NCI-H2196 (cell line): ENCODE measurements around the gene EID1.
"Not testable (repeated sequence)": the region's sequence is repeated elsewhere in the genome, so short reads cannot be mapped to it uniquely, and the experiment has no call there.

ENCODE experiments used
- DNase-seq: peaks from one replicate; lab custom pipeline; 2025; ENCODE audit not compliant: unreplicated experiment; lab: John Stamatoyannopoulos, UW

Gene EID1

DNA sequence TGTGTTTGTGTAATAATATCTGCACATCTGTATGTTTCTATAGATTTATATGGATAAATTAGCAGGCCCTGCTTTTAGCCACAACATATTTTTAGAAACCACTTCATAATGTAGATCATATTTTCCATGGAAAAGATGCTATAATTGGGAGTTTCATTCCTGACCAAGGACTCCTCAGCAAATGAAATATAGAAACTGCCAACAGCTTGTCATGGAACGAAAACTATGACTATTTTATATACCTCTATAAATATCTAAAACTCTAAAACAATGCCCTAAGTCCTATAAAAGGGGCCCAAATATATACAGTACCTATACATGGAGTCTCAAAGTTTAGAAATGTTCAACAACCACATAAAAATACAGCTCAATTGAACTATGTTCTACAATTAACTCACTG, 27.9 kb downstream of the EID1 start:
- no peak for DNase-seq

GRCh38 chr15:48909313-48909712, 31.4 kb downstream of the EID1 start:
- DNase-seq = not testable (repeated sequence)

- DNase-seq = not testable (repeated sequence)
These were observed 32.6 kb downstream of the EID1 start for GRCh38 chr15:48910554-48910953.

GRCh38 chr15:48913141-48913540, 35.2 kb downstream of the EID1 start:
- no peak for DNase-seq

DNA sequence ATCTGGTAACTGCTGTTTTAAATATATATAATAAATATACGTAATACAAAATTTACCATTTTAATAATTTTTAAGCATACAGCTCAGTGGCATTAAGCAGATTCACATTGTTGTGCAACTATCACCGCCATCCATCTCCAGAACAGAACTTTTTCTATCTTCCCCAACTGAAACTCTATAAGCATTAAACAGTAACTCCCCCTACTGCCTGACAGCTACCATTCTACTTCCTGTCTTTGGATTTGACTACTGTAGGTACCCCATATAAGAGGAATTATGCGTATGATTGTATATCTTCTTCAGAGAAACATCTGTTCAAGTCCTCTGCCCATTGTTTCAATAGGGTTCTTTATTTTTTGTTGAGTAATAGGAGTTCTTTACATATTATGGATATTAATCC, 36.8 kb downstream of the EID1 start:
- no peak for DNase-seq

GRCh38 chr15:48915861-48916260, 37.9 kb downstream of the EID1 start:
- no peak for DNase-seq

DNA sequence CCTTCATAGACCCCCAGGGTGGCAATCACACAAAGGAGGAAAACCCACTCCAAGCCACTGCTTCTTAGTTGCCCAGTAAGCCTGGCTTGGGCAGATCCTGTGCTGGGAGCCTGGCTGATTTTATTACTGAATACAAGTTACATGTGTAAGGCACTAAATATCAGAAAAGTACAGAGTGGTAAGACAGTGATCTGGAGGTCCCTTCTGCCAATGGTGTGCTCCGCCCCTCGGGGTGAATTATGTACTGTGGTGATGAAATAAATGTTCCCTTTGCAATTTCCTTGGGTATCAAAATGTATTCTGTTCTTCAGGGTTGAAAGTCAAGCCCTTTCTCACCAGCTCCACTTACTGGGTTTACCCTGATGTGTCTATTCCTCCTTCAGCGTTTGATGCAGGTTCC, 38.8 kb downstream of the EID1 start:
- no peak for DNase-seq

- DNase-seq = no peak
These were observed 44.1 kb downstream of the EID1 start for GRCh38 chr15:48922046-48922445.

DNA sequence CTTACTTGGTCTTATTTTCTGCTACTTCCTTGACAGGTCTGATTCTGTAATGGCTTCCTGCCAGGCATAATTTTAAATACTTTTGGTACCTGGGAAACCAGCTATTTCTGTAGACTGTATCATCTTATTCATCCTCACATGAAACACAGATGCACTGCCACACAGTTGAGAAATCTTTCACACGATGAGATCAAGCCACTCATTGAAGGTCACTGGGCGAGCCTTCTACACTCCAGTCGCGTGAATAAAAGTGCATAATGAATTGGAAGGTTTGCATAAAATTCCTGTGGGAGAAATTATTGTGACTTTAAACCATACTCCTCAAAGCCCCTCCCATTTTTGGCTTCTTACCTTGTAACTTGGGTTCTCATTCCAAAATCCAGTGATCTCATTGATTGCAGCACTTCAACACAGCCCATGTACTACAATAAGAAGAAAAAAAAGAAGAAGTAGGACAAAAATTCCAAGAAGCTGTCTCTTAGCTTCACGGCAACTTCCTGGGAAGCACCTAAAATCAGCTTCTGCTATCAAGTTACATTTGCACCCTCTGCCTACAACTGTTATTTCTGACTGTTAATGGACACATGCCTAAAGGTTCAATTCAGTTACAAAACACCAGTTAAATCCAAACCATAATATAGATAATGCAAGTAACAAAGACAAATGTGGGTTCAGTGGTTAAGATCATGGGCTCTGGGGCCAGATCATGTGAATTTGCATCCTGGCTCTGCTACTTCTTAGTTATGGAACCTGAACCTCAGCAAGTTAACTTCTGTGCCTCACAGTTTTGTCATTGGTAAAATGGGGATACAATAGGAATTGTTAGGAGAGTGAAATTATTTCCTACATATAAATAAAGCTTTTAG, 46.8 kb downstream of the EID1 start:
- no peak for DNase-seq

- peak; percentile 39 for DNase-seq
These were observed 47.8 kb downstream of the EID1 start for GRCh38 chr15:48925714-48926223.

DNA sequence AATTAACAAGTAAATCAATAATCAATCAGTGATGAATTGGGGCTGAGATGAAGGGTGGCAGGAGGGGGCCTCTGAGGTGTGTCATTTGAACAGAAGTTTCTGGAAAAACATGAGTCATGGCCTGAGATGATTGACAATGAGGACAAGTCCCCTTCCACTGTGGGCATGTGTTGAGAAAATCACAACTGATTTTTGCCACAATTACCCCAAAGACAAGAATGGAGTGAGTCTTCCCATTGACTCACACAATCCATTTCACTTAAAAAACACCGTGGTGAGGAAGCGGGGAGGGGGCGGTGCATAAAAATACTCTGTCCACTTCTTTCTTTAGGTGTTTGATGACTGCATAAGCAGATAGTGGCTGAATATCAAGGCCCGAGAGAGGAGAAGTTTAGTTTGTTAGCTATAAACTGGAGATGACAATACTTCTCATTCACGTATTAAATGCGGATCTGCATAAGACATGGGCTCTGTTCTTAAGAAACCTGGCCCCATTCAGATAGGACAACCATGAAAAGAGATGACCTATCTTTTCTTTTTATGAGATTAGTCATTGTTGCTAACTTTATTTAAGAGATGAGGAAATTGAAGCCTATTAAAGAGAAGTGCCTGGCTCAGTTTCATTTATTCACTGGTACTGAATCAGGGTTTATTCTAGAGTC, 51.1 kb downstream of the EID1 start:
- DNase-seq = no peak

- DNase-seq = no peak
These were observed 51.7 kb downstream of the EID1 start for GRCh38 chr15:48929661-48930060.
